ENCODE data around the gene EYS. TPM values are rescaled to one million over a fixed set of nuclear protein-coding genes. Genes with fewer than 3 reads are reported as not detected.

Gene EYS
- total RNA-seq, 2 donors from 2014 or later: not detected

DNA sequence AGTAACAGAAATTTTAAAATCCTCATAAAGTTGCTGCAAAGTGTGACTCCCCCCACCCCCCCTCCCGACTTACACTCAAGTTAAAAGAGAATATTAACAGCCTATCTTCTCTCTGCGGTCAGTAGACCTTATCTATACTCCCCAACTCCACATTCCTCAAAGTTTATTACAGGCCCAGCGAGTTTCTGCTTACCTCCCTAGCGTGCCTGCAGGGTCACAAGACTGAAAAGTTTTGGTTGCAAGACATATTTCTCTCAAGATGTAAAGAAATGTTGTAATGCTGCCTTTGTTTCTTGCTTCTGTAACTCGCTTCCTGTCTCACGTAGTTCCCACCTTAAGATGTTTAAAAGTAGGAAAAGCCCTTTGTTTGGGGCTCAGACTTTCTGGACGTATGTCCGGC lies 1371.8 kb downstream of the EYS start:
- ATAC-seq (replicated peaks): no peak
- H3K4me1 Mint-ChIP-seq: no peaks in the 10 kb centered on the region
- no peak overlapping the region for H3K27ac Mint-ChIP-seq
- no peaks in the 10 kb centered on the region for H3K27me3 Mint-ChIP-seq
- H3K4me3 Mint-ChIP-seq: no peak overlapping the region
- no peaks in the 10 kb centered on the region for H3K36me3 Mint-ChIP-seq (ENCODE audit: low read depth)
- peaks cover 20% of the 10 kb centered on the region for H3K9me3 Mint-ChIP-seq

DNA sequence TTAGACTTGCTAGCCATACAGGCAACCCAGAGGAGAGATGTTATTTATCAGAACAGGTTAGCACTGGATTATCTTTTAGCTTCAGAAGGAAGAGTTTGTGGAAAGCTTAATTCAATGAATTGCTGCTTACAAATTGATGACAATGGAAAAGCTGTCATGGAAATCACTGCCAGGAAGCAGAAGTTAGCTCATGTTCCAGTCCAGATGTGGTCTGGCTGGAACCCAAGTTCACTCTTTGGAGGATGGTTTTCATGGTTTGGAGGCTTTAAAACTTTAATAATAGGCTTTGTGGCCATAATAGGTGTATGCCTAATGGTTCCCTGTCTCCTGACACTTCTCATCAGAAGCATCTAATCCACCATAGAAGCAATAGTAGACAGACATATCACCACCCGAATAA lies 1372.4 kb downstream of the EYS start:
- Mint-ChIP-seq H3K27ac (no peak overlapping the region), H3K36me3 (ENCODE audit: low read depth) (no peaks in the 10 kb centered on the region), H3K27me3 (no peaks in the 10 kb centered on the region), H3K9me3 (peaks cover 19% of the 10 kb centered on the region), H3K4me1 (no peaks in the 10 kb centered on the region), H3K4me3 (no peak overlapping the region)
- ATAC-seq (replicated peaks): no peak

DNA sequence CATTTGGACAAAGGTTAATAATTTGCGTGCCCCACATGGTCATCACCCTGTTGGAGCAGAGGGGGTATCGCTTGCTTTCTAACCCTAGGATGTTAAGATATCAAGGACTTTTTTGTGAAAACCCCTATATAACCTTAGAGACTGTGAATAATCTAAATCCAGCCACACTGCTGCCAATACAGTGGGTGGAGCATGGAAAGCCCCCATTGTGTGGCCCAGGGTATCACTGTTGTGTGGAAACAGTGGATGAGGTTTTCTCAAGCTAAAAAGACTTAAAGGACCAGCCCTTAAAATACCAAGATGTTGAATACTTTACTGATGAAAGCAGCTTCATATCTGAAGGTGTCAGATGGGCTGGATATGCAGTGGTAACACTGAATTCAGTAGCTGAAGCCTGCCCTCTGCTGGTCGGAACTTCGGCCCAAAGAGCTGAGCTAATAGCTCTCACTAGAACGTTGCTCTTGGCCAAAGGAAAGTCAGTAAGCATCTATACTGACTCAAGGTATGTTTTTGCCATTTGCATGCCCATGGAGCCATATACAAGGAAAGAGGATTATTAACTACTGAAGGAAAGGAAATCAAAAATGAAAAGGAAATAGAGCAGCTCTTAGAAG lies 1376.2 kb downstream of the EYS start:
- no peaks in the 10 kb centered on the region for H3K4me1 Mint-ChIP-seq
- ATAC-seq (replicated peaks): no peak
- H3K36me3 Mint-ChIP-seq (ENCODE audit: low read depth): no peaks in the 10 kb centered on the region
- peaks cover 9% of the 10 kb centered on the region for H3K9me3 Mint-ChIP-seq
- no peak overlapping the region for H3K4me3 Mint-ChIP-seq
- H3K27me3 Mint-ChIP-seq: no peaks in the 10 kb centered on the region
- no peak overlapping the region for H3K27ac Mint-ChIP-seq

DNA sequence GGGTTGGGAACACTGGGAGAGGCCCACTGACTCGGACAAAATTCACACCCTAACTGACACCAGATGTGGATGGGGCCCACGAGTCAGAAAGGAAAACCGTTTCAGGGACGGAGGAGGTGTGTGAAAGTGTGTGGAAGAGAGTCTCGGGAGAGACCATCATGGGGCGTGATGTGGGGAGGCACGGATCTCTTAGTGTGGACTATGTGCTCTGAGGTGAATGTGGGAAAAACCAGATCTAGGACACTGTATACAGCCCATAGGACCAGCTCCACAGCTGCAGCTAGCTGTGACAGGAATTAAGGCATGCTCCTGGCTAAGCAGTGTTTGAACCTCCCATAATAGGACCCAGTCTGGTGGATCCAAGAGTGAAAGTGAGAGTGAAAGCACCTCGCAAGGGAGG lies 1380.1 kb downstream of the EYS start:
- Mint-ChIP-seq H3K4me3 (no peak overlapping the region), H3K27ac (no peak overlapping the region), H3K4me1 (no peaks in the 10 kb centered on the region), H3K27me3 (no peaks in the 10 kb centered on the region), H3K9me3 (peaks cover 8% of the 10 kb centered on the region), H3K36me3 (ENCODE audit: low read depth) (no peaks in the 10 kb centered on the region)
- ATAC-seq (replicated peaks): no peak

DNA sequence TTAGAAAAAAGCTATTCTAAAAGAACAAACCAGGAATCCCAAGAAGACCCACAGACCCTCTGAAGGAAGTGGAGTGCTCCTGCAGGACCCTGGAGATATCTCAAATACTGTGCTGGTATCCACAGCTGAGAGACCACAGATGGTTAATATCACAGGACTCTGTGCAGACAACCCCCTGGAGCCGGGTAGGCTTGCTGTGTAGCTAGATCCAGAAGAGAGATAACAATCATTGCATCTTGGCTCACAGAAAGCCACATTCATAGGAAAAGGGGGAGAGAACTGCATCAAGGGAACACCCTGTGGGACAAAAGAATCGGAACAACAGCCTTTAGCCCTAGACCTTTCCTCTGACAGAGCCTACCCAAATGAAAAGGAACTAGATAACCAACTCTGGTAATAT lies 1381.9 kb downstream of the EYS start:
- Mint-ChIP-seq H3K36me3 (ENCODE audit: low read depth) (no peaks in the 10 kb centered on the region), H3K27ac (no peak overlapping the region), H3K9me3 (peaks cover 3% of the 10 kb centered on the region), H3K4me1 (no peaks in the 10 kb centered on the region), H3K27me3 (no peaks in the 10 kb centered on the region), H3K4me3 (no peak overlapping the region)
- ATAC-seq (replicated peaks): no peak

DNA sequence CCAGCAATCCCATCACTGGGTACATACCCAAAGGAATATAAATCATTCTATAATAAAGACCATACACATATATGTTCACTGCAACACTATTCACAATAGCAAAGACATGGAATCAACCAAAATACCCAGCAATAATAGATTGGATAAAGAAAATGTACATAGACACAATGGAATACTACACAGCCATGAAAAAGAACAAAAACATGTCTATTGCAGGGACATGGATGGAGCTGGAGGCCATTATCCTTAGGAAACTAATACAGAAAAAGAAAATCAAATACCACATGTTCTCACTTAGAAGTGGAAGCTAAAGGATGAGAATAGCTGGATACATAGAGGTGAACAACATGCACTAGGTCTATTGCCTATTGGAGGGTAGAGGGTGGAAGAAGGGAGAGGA lies 1396.8 kb downstream of the EYS start:
- no peak overlapping the region for H3K27ac Mint-ChIP-seq
- peaks cover 20% of the 10 kb centered on the region for H3K9me3 Mint-ChIP-seq
- no peaks in the 10 kb centered on the region for H3K36me3 Mint-ChIP-seq (ENCODE audit: low read depth)
- no peaks in the 10 kb centered on the region for H3K27me3 Mint-ChIP-seq
- no peak for ATAC-seq (replicated peaks)
- no peak overlapping the region for H3K4me3 Mint-ChIP-seq
- H3K4me1 Mint-ChIP-seq: no peaks in the 10 kb centered on the region

DNA sequence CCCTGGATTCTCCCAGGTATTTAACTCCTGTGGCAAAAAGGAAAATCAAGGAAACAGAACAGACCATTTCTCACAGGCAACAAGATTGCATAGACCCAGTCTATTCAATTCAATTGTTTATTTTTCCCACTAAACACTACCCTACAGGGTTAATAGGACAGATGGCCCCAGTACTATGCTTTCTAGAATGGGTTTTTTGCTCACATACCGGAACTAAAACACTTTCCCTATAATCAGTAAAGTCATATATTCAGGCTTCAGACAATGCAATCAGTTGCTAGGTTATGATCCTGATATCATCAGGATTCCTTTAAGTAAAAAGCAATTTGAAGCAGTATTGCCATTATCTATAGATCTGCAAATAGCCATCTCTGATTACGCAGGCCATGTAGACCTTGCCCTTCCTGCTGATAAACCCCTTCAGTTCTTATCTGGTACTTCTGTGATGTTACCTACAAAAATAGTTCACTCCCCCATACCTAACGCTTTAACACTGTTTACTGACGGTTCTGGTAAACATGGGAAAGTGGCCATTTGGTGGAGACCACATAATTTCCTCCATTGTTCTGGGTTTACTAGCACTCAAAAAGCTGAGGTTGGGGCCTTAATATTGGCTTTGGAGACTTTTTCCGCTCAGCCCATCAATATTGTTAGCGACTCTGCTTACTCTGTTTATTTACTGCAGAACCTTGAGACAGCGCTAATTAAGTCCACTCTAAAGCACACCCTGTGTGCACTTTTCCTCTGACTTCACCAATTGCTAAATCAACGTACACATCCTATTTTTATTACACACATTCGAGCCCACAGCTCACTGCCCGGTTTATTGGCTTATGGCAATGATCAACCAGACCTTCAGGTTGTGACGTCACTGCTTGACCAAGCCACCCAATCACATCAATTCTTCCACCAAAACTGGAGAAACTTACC lies 1405.5 kb downstream of the EYS start:
- no peaks in the 10 kb centered on the region for H3K36me3 Mint-ChIP-seq (ENCODE audit: low read depth)
- H3K27me3 Mint-ChIP-seq: no peaks in the 10 kb centered on the region
- H3K9me3 Mint-ChIP-seq: peaks cover 22% of the 10 kb centered on the region
- H3K4me3 Mint-ChIP-seq: no peak overlapping the region
- ATAC-seq (replicated peaks): no peak
- no peaks in the 10 kb centered on the region for H3K4me1 Mint-ChIP-seq
- H3K27ac Mint-ChIP-seq: no peak overlapping the region

DNA sequence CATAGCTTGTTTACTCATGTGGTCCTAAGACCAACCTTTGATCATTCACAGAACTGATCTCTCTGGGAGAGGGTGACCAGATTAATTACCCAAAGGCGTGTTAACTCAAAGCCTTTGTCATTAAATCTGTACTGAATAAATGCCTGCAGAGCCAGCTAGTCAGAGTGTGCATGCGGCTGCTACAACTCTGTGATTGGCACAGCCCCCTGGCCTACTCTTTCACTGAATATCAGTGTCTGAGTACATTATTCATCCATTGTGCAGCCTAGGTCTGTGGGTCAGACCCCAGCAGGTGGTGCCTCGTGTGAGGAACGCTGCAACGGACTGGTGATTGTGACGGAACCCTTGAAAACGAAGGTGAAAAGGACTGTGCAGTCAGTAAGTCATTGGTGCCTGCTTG lies 1407.8 kb downstream of the EYS start:
- Mint-ChIP-seq H3K27me3 (no peaks in the 10 kb centered on the region), H3K4me1 (no peaks in the 10 kb centered on the region), H3K36me3 (ENCODE audit: low read depth) (no peaks in the 10 kb centered on the region), H3K27ac (no peak overlapping the region), H3K9me3 (peaks cover 20% of the 10 kb centered on the region), H3K4me3 (no peak overlapping the region)
- ATAC-seq (replicated peaks): no peak

DNA sequence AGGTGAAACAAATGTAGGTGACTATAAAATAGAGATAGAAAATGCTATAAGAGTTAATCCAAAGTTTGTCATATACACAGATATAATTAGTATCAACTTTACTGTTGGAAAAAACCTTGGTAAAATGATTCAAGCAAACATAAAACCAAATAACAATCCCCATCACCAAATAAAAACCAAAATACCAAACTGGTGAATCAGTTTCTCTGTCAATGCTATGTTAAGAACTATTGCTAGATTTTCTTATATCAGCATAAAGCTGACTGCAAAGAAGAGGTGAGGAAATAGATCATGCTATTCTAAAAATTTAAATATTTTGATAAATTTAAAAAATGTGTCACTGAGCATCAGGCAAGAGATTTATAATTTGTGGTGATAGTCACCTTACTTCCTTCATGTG lies 1413.0 kb downstream of the EYS start:
- Mint-ChIP-seq H3K27ac (no peak overlapping the region), H3K27me3 (no peaks in the 10 kb centered on the region), H3K4me1 (no peaks in the 10 kb centered on the region), H3K4me3 (no peak overlapping the region), H3K9me3 (peaks cover 4% of the 10 kb centered on the region), H3K36me3 (ENCODE audit: low read depth) (no peaks in the 10 kb centered on the region)
- ATAC-seq (replicated peaks): no peak

DNA sequence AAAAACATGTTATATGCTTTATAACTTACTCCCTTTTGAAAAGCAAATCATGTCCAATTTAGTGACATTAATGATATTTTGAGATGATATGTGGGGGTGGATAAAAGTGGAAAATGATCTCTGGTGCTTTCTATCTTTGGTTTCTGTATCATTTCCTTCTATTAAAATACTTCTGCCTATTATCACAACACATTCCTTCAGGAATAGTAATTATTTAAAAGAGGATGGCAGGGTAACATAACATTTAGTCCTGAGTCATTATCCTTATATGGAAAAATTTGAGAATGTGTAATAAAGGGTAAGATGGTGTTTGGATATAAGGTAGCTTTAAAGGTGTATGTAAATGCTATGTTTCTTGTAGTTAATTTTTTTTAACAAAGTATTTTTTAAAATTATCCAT lies 1413.7 kb downstream of the EYS start:
- ATAC-seq (replicated peaks): no peak
- Mint-ChIP-seq H3K36me3 (ENCODE audit: low read depth) (no peaks in the 10 kb centered on the region), H3K27me3 (no peaks in the 10 kb centered on the region), H3K4me3 (no peak overlapping the region), H3K27ac (no peak overlapping the region), H3K4me1 (no peaks in the 10 kb centered on the region), H3K9me3 (peaks cover 4% of the 10 kb centered on the region)

DNA sequence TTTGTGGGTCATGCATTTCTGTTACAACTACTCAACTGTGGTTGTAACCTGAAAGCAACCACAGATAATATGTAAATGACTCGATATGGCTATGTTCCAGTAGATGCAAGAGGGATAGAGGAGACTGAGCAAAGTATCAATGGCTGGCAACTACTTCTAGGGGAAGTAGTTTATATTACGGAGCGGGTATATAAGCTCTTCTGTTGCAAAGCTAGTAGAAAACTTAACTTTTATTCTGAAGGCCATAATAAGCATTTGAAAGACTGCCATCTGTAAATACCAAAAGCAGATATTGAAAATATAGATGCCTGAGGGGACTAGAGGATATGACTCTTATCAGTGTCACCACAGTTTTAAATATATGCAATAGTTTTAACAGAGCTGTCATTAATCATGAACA lies 1416.2 kb downstream of the EYS start:
- ATAC-seq (replicated peaks): no peak
- H3K27me3 Mint-ChIP-seq: no peaks in the 10 kb centered on the region
- no peak overlapping the region for H3K4me3 Mint-ChIP-seq
- no peak overlapping the region for H3K27ac Mint-ChIP-seq
- no peaks in the 10 kb centered on the region for H3K4me1 Mint-ChIP-seq
- no peaks in the 10 kb centered on the region for H3K36me3 Mint-ChIP-seq (ENCODE audit: low read depth)
- no peaks in the 10 kb centered on the region for H3K9me3 Mint-ChIP-seq

DNA sequence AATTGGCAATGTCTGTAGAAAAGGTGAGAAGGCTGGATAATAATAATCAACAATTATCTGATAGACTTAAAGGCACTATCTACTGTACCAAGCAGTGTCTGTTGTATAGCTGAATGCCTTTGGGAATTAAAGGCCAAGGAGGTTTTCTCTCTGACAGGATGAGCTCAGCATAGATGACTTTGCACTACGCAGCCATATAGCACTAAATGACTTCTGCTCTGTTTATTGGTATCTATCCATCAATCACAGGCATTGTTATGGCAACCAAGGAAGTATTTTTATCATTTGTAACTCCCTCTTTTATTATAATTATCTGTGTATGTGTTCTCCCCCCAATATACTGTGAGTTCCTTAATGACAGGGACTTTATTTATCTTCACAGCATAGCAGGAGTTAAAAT lies 1417.1 kb downstream of the EYS start:
- H3K4me1 Mint-ChIP-seq: no peaks in the 10 kb centered on the region
- H3K36me3 Mint-ChIP-seq (ENCODE audit: low read depth): no peaks in the 10 kb centered on the region
- no peak overlapping the region for H3K27ac Mint-ChIP-seq
- ATAC-seq (replicated peaks): no peak
- H3K27me3 Mint-ChIP-seq: no peaks in the 10 kb centered on the region
- no peak overlapping the region for H3K4me3 Mint-ChIP-seq
- no peaks in the 10 kb centered on the region for H3K9me3 Mint-ChIP-seq

DNA sequence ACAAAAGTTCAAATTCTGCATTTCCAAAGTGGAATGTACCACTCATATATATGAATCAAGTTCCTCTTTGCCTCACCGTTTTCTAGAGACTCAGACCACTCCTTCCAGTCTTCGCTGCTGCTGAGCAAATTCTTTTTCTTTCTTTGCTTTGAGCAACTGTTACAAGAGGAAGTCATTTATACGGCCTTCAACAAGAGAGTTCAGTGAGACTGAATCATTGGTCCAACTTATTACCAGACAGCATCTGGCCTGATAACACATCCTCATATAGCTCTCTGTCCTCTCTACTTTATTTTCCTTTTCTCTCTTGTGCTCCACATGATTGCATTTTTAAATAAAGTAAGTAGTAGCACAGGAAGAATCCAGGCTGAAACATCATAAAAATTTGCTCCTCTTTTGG lies 1418.7 kb downstream of the EYS start:
- Mint-ChIP-seq H3K27me3 (no peaks in the 10 kb centered on the region), H3K4me3 (no peak overlapping the region), H3K36me3 (ENCODE audit: low read depth) (no peaks in the 10 kb centered on the region), H3K9me3 (no peaks in the 10 kb centered on the region), H3K27ac (no peak overlapping the region), H3K4me1 (no peaks in the 10 kb centered on the region)
- ATAC-seq (replicated peaks): no peak

DNA sequence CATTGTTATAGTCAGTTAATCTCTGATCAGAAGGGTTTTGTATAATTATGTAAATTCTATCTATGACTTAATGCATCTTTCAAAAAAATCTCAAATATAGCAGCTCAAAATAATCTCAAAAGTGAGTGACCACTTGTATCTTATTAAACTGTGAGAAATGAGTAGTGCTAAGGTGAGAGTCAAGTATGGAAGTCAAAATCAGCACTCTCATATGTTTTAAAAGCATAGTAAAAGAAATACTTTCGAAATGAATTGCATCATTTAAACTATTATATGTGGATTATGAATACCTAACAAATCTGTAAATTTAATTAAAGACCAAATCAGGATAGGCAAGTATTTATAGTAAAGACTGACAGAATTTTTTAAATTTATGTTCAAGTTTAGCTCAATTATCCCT lies 1425.9 kb downstream of the EYS start:
- Mint-ChIP-seq H3K27ac (no peak overlapping the region), H3K9me3 (peaks cover 5% of the 10 kb centered on the region), H3K4me1 (no peaks in the 10 kb centered on the region), H3K27me3 (no peaks in the 10 kb centered on the region), H3K36me3 (ENCODE audit: low read depth) (no peaks in the 10 kb centered on the region), H3K4me3 (no peak overlapping the region)
- ATAC-seq (replicated peaks): no peak

DNA sequence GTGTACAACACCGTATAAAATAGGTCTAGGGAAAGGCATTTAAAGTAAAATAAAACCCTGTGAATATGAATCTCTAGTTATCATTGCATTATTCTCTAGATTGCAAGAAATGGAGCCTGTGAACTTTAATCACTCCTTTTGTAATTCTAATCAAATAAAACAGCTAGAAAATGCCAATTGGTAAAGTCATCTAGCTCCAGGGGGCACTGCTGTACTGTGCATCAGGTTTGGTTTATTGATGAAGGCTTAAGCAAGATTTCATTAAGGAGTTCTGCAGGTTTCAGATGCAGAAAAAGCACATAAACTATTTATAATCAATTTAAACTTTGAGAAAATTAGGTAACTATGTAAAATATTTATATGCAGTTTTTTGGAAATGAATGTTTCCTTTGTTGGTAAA lies 1426.5 kb downstream of the EYS start:
- H3K4me1 Mint-ChIP-seq: no peaks in the 10 kb centered on the region
- H3K9me3 Mint-ChIP-seq: peaks cover 5% of the 10 kb centered on the region
- no peaks in the 10 kb centered on the region for H3K36me3 Mint-ChIP-seq (ENCODE audit: low read depth)
- H3K27ac Mint-ChIP-seq: no peak overlapping the region
- ATAC-seq (replicated peaks): no peak
- H3K27me3 Mint-ChIP-seq: no peaks in the 10 kb centered on the region
- H3K4me3 Mint-ChIP-seq: no peak overlapping the region

All from activated T-helper 17 cell treated with anti-CD3 and anti-CD28 coated beads, Interleukin-2, amount 50 U/mL, for 72 hours (primary cell).